ENCODE data around the gene RPL15.
"Not testable (repeated sequence)": the region's sequence is repeated elsewhere in the genome, so short reads cannot be mapped to it uniquely, and the experiment has no call there.

The RPL15 gene

GRCh38 chr3:23894254-23895061 is 22.5 kb upstream of the RPL15 start:
- no peak for TF ChIP-seq CTCF (IDR thresholded peaks at IDR 0.05; ENCODE audit: low read depth, low read length)
- no peak for DNase-seq (ENCODE audit: extremely low read depth, low read depth)

GRCh38 chr3:23895181-23895580 is 21.8 kb upstream of the RPL15 start:
- DNase-seq (ENCODE audit: extremely low read depth, low read depth), result no peak

GRCh38 chr3:23900744-23901143 is 16.2 kb upstream of the RPL15 start:
- no peak for TF ChIP-seq CTCF (IDR thresholded peaks at IDR 0.05; ENCODE audit: low read depth, low read length)
- DNase-seq (ENCODE audit: extremely low read depth, low read depth), result no peak

More at GRCh38 chr3:23895181-23895580, 21.8 kb upstream of the RPL15 start:
- TF ChIP-seq CTCF (IDR thresholded peaks at IDR 0.05; ENCODE audit: low read depth, low read length), result no peak

- TF ChIP-seq CTCF (IDR thresholded peaks at IDR 0.05; ENCODE audit: low read depth, low read length), result no peak
- no peak for DNase-seq (ENCODE audit: extremely low read depth, low read depth)
Observed at GRCh38 chr3:23904545-23904944, 12.4 kb upstream of the RPL15 start.

GRCh38 chr3:23909341-23909740 is 7.6 kb upstream of the RPL15 start:
- TF ChIP-seq CTCF (IDR thresholded peaks at IDR 0.05; ENCODE audit: low read depth, low read length), result no peak

GRCh38 chr3:23911397-23911796 is 5.5 kb upstream of the RPL15 start:
- TF ChIP-seq CTCF (IDR thresholded peaks at IDR 0.05; ENCODE audit: low read depth, low read length), result no peak
- no peak for DNase-seq (ENCODE audit: extremely low read depth, low read depth)

More at GRCh38 chr3:23909341-23909740, 7.6 kb upstream of the RPL15 start:
- DNase-seq (ENCODE audit: extremely low read depth, low read depth), result no peak

GRCh38 chr3:23912335-23912734 is 4.6 kb upstream of the RPL15 start:
- not testable (repeated sequence) for DNase-seq (ENCODE audit: extremely low read depth, low read depth)

- TF ChIP-seq CTCF (IDR thresholded peaks at IDR 0.05; ENCODE audit: low read depth, low read length), result no peak
- DNase-seq (ENCODE audit: extremely low read depth, low read depth), result no peak
Observed at GRCh38 chr3:23913182-23913581, 3.8 kb upstream of the RPL15 start.
